HG03280 (cell line): ENCODE results near the gene ARAP1.

Experiments
- ATAC-seq: cut with Tn5 transposase; IDR thresholded peaks from one replicate; pipeline ENCODE4 v1.9.1; 2021; ENCODE audit warnings: mild to moderate bottlenecking, moderate library complexity; ENCODE audit not compliant: unreplicated experiment

ARAP1 gene

DNA sequence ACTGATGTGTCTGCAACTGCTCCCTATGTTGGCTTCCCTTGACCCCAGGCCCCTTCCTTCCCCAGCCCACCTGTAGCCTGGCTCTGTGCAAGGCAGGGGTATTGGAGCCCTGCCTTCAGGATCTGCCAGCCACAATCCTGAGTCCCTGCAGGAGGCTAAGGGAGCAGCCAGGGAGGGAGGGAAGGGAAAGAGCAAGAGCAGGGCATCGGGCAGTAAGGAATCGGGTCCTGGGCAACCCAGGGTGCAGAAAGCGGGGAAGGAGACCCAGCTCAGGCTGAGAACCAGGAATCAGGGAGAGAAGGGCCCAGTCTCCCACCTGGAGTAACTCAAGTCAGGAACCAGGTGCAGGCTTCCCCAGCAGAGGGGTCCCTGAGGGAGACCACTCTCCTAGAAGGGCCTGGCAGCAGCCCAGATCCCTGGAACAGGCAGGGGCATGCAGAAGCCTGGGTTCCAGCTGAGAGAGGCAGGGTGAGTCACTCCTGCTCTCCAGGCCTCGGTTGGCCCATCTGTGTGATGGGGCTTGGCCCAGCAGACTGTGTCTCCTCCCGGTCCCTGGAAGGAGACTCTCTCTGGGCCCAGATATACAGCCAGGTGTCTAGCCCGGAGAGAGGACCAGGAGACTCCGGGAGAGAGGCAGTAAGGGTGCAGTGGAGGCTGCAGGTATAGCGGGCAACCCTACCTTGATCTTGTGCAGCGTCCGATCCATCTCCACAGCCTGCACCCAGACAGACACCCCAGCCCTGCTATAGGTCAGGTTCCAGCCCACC is 28.3 kb upstream of the ARAP1 start:
- no peak for ATAC-seq

DNA sequence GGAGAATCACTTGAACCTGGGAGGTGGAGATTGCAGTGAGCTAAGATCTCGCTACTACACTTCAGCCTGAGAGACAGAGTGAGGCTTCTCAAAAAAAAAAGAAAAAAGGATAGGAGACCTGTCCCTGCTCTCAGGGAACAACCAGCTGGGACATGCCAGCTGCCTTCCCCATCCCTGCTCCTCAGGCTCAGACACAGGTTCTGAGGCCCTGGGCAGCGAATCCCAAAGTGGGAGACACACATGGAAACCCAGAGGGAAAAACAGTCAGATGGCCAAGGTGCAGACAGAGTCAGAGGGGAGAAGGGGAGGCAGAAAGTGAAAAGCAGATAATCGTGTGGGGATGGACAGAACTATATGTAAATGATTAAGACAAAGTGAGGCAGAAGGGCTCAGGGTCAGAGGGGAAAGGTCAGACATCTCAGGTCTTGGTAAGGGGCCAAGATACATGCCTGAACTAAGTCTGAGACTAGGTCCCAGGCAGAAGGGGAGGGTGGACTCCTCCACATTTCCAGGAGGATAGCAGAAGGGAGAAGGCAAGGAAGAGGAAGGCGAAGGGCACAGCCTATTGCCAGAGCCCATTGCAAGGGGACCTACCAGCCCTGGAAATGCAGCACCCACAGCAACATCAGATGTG is 27.4 kb upstream of the ARAP1 start:
- ATAC-seq: no peak

DNA sequence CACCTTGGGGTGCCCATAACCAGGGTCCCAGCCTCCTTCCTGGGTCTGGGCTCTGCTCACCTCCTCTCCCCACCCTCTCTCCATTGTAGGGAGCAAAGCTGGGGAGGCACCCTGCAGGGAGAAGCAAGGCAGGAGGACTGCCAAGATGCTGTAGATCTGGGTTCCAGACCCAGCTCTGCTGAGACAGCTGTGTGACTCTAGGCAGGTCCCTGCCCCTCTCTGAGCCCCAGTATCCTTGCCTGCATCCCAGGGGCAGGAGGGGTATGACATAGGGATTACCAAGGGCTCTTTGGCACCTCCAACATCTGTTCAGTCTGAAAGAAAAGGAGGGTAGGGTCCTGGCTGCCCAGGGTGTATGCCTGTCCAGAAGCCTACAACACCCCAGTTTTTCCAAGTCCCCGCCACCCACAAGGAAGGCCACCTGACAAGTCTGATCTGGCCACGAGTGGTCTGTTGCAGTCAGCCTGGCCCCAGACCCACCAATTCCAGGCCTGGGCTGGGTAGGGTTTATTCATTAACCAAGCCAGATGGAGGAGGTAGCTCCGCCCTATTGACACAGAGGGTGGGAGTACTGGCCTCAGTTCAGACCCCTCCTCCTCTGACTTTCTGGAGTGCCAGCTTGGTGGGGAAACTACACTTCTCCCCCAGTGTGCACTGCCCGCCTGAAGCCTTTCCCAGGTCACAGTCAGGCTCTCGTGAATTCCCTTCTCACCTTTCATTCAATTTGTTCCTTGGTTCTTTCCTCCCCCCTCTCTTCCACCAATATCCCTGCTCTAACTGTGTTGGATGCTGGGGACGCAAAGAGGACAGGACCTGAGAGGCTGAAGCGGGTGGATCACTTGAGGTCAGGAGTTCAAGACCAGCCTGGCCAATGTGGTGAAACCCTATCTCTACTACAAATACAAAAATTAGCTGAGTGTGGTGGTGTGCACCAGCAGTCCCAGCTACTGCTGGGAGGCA is 26.6 kb upstream of the ARAP1 start:
- no peak for ATAC-seq

DNA sequence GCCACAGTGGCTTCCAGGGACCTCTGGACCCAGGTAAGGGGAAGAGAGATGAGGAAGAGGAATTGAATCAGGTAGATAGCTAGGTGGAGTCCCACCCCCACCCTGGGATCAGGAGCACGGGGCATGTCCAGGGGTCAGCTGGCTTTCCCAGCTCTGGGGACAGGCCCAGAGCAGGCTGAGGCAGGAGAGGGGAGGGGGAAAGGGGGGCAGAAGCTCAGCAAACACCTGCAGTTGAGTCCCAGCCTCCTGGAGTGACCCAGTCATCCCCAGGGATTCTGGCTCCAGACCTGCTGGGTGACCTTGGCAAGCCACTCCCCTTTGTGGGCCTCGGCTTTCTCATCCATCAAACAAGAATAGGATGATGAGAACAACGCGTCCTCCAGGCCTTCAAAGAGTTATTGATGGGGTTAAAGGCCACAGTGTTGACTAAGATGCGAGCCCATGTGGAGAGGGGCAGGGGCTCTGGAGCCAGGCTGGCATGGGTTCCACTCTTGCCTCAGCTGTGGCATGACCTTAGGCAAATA is 25.6 kb upstream of the ARAP1 start:
- no peak for ATAC-seq

DNA sequence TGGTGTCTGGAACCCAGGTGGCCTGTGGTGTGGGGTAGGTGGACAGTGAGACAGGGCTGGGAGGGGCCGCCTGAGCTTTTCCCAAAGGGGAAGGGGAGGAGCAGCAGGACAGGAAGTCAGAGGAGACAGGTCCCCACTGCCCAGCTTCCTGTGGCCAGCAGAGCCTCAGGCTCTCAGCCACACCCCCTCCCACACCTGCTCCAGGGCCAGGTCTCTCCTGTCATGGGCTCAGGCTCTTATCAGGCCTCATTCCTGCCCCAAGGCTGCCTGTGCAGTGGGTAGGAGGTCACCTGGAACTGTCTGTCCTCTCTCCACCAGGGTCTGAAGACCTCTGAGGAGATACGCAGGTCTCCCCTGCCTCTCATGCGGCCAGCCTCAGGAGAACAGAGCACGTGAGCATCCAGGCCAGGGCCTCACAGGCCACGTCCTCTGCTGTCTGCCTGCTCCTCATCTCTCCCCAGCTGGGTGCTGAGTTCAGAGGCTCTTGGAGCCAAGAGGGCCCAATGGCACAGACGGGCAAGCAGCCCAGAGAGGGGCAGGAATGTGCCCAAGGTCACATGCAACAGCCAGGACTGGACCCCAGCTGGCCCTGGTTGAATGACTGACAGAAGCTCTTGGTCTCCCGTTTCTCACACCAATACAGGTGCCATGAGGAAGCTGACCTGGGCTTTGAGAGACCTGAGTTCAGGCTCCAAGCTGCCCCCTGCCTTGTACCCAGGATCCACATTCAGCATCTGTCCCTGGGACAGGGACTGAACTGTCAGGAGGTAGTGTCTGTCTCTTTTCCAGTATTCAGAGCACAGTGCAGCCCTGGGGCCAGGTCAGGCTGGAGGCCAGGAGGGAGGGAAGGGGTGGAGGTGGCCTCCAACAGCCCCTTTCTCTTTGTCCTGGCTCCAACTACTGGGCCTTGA is 24.9 kb upstream of the ARAP1 start:
- ATAC-seq: no peak

DNA sequence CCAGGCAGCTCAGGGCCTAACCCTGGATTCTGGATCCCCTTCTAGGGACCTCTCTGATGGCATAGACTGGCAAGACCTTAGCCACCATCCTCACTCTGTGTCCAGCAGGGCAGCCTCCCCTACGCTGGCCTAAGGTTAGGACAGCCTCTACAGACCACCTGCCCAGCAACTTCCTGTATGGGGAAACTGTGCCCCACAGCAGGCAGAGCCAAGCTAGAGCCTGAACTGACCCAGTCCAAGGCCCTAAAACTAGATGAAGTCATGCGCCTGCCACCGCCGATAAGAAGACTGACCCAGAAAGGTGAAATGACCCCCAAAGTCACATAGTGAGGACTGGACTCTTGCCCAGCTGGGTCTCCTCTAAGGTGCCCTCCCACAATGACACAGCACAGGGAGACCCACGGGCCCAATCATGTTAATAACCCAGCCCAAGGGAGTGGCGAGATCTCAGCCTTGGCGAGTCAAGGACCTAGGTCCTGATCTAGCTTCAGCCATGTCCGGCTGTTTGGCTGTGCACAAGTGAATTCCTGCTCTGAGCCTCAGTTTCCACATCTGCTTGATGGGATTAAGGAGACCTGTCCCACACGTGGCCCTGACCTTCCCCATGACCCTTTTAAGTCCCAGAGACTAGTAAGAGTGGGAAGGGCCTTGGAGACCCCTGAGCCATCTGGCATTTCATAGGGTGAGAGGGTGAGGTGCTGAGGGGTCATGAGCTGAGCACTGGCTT is 24.1 kb upstream of the ARAP1 start:
- no peak for ATAC-seq

DNA sequence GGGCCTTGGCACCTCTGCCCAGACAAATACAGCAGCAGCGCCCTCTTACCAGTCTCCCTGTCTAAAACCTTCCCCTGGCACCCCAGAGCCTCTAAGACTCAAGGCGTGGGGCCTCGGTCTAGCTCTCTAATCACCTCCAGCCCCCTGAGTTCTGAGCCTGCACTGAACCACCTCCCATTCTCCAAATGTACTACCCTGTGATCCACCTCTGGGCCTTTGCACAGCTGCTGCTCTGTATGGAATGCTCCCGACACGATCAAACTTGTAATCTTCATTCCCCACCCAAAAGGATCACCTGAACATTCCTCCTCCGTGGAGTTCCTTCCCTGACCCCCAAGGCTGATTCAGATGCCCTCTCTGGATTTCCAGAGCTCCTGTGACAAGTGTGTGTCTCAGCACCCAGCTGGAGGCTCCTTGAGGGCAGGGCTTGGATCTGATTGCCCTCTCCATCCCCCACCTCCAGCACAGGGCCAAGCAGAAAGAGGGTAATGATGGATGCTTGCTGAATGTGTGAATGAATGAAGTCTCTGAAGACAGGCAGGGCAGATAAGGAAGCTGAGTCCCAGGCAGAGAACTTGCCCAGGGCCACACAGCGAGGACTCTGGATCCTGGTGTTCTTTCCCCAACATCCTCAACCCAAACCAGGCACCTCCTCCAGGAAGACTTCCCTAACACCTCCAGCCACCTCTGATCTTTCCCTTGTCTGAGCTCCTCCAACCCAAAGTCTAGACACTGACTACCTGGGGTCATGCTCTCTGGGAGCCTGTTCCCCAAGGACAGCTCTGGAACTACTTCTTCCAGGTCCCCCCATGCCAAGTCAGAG is 23.3 kb upstream of the ARAP1 start:
- no peak for ATAC-seq

DNA sequence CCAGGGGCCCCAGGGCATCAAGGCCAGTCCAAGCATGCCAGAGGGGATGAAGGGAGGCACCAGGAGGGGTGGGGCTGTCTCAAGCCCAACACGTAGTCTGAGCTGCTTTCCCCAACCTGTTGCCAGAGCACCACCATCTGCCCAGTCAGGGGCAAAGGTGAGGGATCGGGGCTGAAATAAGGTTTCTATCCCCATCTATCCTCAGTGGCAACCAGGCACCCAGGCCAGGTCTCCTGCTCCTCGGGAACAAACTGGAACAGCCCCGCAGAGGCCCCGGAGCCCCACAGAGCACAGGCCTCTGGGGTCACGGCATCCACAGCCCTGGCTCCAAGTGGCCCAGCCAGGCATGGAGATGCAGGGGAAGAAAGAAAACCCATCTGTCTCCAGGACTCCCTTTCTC is 22.3 kb upstream of the ARAP1 start:
- no peak for ATAC-seq

DNA sequence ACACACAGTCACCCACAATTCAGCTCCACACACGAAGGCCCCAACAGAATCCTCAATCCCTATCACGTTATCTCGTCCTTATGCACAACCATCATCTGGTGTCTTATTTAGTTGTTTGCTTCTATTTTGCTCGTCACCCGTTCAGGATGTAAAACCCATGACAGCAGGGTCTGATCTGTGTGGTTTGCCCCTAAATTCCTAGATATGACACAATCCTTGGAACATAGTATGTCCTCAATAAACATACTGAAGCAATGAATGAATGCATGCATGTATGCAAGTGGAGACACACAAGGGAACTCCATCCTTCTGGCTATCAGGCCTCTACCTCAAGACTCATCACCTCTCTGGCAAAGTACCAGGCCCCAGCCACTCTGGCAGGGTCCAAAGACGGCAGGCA is 21.5 kb upstream of the ARAP1 start:
- ATAC-seq: no peak

DNA sequence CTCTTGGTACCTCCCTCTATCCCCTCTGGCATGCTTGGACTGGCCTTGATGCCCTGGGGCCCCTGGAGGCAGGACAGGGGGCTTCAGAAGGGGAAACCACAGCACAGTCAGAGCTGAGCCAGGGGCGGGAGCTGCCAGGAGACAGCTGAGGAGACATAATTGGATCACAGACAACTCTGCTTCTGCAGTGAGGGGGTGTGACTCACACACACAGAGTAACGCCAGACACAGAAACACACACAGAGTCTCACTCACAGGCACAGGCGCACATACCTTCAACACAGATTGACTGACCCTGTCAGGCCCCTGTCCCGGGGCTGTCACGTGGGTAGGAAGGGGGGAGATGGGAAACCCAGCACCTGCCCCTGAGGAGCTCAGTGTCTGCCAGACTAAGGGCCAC is 21.1 kb upstream of the ARAP1 start:
- no peak for ATAC-seq

DNA sequence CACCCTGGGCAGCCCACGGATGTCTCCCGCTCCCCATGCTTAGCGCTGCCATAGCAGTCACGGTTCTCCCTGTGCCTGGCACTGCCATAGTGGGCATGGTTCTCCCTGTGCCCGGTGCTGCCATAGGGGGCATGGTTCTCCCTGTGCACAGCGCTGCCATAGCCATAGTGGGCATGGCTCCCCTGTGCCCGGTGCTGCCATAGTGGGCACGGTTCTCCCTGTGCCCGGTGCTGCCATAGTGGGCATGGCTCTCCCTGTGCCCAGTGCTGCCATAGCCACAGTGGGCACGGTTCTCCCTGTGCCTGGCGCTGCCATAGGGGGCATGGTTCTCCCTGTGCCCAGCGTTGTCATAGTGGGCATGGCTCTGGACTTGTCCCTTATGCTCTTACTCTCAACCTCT is 19.9 kb upstream of the ARAP1 start:
- no peak for ATAC-seq

DNA sequence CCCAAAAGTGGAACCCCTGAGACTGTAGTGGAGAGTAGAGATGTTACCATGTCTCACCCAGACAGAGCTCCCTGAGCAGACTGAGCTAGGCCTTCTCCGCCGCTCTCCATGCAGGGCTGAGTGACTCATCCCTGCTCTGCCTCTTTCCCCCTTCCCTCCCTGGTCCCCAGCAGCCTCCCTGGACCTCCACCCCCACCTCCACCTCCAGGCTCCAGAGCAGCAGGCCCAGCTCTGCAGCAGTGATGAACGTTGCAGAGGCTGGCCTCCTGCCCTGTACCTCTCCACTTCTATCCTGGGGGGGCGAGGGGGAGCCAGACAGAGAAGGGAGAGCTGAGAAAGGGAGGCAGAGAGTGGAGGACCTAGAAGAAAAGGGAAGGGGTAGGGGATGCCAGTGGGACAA is 19.3 kb upstream of the ARAP1 start:
- no peak for ATAC-seq

DNA sequence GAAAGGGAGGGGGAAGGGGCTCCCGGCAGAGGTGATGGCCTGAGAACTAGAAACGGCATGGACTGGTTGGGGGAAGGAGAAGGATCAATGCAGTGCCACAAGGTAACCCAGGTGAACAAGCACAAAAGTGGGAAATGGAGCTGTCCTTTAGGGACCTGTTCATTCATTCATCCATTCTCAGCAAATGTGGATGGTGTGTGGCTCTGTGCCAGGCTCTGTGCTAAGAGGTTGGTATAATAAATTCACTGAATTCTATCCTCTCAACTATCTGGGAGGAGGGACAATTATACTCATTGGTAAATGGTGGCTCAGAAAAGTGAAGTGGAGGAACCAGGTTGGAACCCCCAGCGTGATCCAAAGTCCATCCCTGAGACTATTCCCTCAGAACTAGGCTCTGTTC is 18.6 kb upstream of the ARAP1 start:
- no peak for ATAC-seq

DNA sequence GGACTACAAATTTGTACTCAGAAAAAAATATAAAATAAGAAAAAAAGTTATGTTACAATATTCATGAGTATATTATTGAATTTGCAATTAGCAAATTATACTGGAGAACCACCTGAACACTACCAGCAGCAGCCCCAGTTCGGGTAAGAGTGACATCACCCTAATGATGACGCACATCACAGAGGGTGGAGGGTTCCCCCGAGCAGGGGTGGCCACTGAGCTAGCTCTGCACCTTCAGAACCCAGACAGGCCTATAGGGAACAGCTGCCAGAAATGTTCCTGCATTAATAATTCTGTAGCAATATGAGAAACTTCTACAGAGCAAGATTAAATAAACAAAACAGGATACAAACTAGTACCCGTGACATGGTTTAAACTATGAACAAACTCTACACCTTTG is 17.5 kb upstream of the ARAP1 start:
- no peak for ATAC-seq

DNA sequence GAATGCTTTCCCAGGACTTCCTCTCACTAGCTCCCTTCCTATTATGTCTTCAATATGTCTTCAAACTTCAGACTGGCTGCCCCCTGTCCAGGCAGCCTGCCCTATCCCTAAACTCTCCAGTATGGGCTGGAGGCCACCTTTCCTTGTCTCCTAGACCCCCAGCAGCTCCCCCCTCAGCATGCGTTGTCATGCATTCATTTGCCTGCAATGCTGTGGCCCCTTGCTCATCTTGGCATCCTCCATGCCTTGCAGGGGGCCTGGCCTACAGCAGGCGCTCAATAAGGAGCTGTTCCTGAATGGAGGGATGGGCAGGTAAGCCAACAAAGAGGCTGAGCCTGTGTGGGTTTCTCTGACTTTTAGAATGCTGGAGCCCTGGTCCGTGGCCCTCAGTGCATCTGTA is 16.4 kb upstream of the ARAP1 start:
- no peak for ATAC-seq

DNA sequence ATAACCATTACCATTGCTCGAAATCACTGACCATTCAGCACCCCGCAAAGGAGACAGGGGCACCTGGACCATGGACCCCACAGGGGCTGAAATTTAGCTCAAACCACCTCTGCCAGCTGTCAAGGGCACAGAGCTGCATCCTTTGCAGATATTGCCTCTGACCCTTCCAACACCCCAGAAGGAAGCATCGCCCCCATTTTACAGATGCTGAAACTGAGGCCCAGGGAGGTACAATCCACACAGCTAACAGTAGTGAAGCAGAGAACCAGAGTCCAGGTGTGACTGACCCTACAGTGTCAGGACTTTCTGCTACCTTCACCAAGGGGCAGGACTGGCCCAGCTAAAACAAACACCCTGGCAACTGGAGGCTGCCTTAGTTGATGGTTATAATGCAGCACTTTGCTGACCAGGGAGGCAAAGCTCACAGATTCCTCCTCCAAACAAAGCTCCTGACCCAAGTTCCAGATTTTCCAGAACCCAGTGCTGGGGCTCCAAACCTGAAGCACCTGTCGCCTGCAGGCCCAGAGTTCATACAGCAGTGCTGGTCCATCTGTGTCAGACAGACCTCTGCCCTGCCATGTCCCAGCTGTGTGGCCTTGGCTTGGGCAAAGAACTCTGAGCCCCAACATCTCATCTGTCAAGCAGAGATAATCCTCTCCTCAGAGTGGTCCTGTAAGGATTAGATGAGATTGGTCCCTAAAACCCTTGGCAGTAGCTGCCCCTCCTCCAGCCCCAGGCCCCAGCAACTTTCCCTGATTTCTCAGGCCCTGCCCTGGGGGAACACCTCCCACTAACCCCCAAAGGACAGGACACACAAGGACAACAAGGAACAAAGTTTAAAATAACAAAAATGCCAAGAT is 15.2 kb upstream of the ARAP1 start:
- ATAC-seq: no peak

DNA sequence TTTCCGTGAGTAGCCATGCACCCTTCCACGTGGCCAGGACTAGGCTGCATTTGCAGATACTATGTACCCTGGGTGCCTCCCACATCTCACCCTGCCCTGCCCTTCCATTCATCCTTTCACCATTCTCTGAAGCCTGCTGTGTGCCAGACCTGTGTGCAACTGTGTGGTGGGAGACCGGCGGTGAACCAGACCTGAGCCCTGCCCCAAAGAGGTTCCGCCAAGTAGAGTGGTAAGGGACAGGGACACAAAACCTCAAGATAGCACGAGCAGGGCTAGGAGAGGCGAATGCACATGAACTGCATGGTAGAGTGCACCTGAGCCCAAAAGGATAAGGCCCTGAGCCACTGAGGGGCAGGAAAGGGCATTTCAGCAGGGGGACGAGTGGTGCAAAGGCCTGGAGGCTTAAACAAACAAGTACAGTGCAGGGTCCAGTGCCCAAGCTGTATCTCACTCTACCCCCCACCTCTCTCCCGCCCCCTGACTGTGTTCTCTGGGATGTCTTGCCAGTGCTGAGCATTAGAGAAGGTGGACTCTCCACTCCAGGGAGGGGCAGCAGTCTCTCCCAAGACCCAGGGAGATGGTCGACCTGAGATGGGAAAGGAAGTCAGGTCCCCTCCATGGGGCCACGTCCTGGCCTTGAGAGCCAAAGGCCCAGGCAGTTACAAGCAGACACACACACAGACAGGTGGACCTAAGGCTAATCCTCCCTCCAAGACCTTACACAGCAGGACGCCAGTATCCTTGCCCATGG is 14.1 kb upstream of the ARAP1 start:
- no peak for ATAC-seq
